Astrocyte of the hippocampus (primary cell): ENCODE data around the gene XCR1.
"Not testable (repeated sequence)": the region's sequence is repeated elsewhere in the genome, so short reads cannot be mapped to it uniquely, and the experiment has no call there.

Experiments
- DNase-seq: peaks from one replicate; pipeline ENCODE4 v3.0.0; 2011; ENCODE audit warnings: low read depth, low spot score

Gene XCR1

DNA sequence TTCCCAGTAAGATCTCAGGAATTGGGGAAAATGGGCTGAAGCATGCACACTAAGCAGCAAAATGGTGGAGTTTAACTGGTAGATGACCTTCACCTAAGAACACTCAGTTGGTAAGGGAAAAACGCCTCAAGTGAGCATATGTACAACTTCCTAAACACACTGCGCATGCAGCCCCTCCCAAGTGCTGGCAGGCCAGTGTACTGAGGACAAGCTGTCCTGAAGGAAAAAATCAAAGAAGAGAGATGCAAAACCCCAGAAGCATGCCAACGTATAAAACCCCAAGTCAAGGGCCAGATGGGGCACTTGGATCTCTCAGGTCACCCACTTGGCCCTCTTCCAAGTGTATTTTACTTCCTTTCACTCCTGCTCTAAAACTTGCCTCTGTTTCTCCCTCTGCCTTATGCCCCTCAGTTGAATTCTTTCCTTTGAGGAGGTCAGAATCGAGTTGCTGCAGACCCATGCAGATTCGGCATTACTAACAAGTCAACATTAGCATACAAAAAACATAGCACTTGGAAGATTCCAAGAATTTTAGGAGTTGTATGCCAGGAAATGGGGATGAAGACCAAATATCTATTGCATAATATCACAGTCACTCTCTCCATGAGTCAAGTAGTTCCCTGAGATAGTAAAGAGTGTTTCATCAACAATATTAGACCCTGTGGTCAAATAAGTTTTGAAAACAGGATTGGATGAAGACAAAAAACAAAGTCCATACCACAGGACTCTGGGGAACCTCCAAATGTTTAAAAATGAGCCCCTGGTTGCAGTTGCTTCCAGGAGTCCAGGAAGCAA is 20.8 kb downstream of the XCR1 start:
- DNase-seq, result peak; percentile 31

GRCh38 chr3:46003706-46004105 is 23.6 kb downstream of the XCR1 start:
- DNase-seq, result not testable (repeated sequence)

- no peak for DNase-seq
These were observed 26.1 kb downstream of the XCR1 start for GRCh38 chr3:46001178-46001577.

GRCh38 chr3:45997942-45998341 is 29.3 kb downstream of the XCR1 start:
- no peak for DNase-seq

DNA sequence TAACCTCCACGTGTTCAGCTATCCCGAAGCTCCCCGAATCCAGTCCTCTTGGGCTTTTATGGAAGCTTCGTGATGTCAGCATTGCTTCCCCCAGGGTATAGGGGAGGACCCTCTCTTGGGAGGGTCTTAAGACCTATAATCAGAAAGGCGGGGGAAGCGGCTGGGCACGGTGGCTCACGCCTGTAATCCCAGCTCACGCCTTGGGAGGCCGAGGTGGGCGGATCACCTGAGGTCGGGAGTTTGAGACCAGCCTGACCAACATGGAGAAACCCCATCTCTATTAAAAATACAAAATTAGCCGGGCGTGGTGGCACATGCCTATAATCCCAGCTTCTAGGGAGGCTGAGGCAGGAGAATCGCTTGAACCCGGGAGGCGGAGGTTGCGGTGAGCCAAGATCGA is 29.8 kb downstream of the XCR1 start:
- DNase-seq, result not testable (repeated sequence)

DNA sequence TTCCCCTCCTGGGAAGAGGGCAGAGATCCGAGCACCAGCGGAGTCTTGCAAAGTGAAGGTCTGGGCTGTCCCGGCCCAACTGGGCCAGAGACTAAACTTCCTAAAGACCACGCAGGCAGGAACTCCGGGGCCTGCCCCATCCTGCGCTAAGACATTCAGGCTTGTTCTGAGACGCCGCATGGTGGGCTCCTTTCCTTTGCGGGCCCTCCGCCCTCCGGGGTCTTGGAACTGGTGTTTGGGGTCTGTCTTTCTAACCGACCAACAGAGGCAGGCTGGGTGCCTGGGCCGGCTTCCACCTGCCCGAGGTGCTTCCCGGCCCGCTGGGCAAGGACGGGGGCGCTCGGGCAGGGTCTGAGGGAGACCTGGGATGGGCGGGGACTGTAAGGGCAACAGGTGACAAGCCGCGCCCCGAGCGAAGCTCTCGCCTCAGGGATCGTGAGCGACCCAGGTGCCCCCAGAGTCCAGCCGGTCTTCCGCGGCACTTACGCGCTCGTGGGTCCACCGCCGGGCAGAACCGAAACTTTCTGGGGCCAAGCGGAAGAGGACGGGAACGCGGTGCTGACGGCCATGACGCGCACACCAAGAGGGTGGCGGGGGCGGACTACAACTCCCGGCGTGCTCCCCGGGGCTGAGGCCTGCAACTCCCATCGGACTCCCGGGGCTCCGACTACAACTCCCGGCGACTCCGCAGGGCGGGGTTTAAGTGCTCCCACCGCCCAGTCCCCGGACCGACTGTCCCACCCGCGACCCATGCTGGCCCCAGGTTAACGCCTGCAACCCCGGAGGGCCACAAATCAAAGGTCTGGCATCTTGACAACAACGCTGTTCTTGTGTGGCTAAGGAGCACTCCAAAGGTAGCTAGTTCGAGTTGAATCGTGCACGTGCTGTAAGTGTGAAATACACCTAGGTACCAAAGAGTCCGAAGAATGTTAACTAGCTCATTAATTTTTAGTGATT is 31.8 kb downstream of the XCR1 start, which contains the start of gene FYCO1:
Gene FYCO1, minus strand, starts transcription at position 589 of the 957 bp plus-strand sequence. CDS start 10,914 bp downstream, outside the sequence.
- DNase-seq, result peak; percentile 95

GRCh38 chr3:45994419-45995235 is 32.7 kb downstream of the XCR1 start:
- DNase-seq, result no peak

GRCh38 chr3:45993421-45994027 is 33.8 kb downstream of the XCR1 start:
- no peak for DNase-seq

DNA sequence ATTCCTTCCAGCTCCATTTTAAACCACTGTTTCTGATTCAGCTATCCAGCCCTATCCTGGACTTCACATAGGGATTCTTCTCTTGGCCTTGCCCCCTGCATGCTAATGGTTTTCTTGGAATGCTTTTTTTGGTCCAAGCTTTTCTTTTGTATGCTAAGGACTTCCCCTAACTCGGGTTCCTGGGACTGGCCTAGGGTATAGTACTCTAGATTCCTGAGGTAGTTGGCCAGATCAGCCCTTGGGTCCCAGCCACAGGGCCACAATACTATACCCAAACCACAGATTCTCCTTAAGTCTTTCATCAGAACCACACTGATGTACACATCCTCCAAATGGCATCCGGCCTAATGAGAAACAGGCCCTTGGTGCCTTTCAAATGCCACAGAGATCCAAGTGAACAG is 34.5 kb downstream of the XCR1 start:
- DNase-seq, result peak; percentile 90

DNA sequence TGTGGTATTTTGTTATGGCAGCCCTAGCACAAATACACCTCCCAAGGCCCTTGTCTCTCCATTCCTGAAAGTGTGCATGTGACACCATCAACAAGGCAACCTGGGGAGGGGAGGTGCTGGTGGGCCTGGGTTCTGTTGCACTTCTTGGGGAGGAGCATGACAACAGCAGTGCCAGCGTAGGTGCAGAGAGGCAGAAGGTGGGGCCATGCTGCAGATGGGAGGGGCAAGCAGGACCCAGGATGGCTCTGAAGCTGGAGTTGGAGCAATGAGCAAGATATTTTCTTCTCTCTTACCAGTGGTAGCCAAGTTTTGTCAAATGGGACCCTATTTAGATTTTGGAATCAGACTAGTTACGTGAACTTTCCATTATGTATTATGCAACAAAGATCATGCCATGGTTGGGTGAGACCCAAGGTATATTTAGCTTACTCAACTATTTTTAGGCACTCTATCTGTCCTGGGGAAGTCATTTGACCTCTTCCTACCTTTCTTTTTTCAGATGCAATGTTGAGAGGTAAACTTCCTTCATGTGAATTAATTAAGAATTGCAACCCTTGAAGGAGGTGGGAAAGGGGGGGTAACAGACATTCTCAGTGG is 35.1 kb downstream of the XCR1 start:
- no peak for DNase-seq

- no peak for DNase-seq
These were observed 35.9 kb downstream of the XCR1 start for GRCh38 chr3:45991341-45991740.

DNA sequence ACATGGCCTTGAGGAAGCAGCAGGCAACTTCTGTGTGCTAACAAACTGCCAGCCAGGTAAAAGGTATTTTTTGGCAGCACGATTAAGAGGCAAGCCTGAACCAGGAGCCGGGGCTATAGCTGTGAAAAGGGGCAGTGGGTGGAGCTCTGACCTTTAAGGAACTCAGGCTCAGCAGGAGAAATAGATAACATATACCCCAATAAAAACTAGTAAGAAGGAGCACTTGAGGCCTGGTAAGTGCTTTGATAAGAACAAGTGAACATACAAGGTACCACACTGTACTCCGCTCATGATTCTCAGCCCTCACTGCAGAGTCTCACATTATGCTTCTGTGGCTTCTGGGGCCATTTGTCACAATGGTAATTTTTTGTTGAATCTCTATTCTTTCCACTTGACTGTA is 37.1 kb downstream of the XCR1 start:
- no peak for DNase-seq

DNA sequence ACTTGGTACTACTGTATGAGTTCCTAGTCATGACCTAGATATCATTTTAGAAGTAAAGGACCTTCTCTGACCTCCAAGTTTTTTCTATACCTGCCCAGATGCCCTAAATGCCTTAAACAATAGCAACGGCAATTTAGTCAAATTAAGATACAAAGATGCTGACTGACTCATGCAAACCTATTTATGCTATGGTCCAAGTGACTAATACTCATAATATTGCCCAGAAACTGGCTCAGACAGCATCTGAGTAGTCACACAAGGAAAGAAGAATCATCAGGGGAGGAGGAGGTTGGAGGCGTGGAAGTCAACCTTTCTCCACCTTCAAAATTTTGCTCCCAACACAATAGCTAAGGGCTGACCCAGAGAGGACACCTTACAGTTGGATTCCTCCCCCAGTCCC is 38.5 kb downstream of the XCR1 start:
- peak; percentile 72 for DNase-seq

- no peak for DNase-seq
These were observed 38.9 kb downstream of the XCR1 start for GRCh38 chr3:45988362-45988761.

- peak; percentile 52 for DNase-seq
These were observed 39.7 kb downstream of the XCR1 start for GRCh38 chr3:45987368-45988291.

GRCh38 chr3:45986303-45986982 is 40.8 kb downstream of the XCR1 start:
- DNase-seq, result peak; percentile 79

DNA sequence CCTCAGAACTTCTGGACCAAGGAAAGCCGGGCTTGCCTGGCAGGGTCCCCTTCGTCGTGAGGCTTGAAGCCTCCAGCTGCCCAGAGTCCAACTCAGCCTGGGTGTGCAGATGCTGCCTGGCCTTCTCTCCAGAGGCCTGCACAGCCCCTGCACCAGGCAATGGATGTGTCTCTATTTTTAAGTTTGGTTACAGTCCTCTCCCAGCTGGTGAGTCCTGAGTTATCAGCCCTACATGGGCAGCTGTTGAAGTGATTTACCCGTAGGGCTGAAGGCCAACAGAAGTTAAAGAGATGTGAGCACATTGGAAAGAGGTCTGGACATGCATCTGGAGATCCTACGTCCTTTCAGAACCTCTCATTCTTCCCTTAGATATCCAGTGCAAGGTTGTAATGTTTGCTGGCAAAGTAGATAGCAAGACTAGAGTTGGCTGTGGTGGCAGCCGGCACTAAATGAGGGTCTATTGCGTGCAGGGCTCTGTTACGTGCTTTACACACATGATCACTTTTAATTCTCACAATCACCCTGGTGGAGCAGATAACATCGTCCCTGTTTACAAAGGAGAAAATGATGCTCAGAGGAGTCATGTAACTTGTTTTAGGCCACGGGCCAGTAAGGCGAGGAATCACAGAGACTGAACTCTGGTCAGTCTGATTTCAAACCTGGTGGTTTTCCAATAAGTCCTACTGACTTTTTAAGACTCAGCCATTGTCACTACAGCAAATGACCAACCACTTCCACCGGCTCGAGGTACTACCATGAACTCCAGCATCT is 41.6 kb downstream of the XCR1 start:
- no peak for DNase-seq
